HG03521 (cell line): ENCODE data around the gene KRABD2.
A peak's percentile ranks its signal among the peaks of the same experiment; 100 is the strongest.
"Not testable (repeated sequence)": the region's sequence is repeated elsewhere in the genome, so short reads cannot be mapped to it uniquely, and the experiment has no call there.

Experiments used
- ATAC-seq: cut with Tn5 transposase; IDR thresholded peaks from one replicate; pipeline ENCODE4 v1.9.1; 2021; ENCODE audit warnings: mild to moderate bottlenecking, moderate library complexity; ENCODE audit not compliant: unreplicated experiment

The KRABD2 gene

DNA sequence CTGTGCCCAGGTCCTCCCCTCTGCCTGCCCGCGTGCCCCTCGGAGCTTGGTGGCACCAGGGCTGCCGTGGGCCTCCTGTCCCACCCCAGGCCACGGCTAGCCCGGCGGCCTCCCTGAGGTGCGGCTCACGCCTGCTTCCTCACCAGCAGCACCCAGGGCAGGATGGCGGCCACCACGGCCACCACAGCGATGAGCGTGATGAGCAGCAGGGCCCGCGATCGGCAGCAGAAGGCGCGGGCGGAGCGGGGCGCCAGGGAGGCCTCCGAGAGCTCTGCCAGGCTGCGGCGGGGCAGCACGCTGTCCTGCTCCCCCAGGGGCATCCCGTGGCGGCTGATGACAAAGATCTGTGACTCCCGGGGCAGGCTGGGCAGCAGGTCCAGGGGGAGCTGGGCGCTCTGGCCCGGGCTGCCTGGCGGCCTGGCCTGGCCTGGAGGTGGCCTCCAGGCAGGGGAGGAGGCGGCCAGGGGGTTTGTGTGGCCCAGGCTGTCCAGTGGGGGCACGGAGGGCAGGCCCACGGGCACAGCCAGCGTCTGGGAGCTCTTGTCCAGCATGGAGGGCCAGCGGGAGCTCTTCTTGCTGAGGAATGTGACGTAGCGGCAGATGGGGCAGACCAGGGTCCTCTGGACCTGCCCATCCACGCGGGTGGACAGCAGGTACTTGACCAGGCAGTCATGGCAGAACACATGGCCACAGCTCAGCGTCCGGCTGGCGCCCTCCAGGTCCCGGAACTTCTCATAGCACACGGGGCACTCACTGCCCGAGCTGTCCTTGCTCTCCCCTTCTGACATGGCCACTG lies 16.4 kb upstream of the KRABD2 start:
- ATAC-seq: no peak

GRCh38 chr17:8392274-8392673 lies 15.8 kb upstream of the KRABD2 start:
- no peak for ATAC-seq

DNA sequence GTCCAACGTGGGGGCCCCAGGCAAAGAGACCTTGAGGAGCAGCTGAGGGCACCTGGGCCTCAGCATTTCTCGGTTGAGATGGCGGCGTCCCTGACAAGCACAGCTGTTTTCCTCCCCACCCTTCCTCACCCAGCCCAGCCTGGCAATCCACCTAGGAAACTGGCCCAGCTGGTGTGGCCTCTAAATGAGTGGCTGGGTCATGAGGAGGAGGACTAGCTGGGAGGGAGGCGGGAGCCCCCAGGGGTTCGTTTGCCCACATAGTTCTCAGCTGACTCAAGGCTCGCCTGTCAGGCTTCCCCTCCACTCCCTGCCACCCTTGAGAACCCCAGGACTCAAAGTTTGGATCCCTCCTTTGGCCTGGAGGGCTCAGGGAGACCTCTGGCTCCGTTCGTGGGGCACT lies 15.2 kb upstream of the KRABD2 start:
- no peak for ATAC-seq

- no peak for ATAC-seq
Measured at GRCh38 chr17:8387914-8388651, 11.6 kb upstream of the KRABD2 start.

- ATAC-seq: no peak
Measured at GRCh38 chr17:8386841-8387240, 10.3 kb upstream of the KRABD2 start.

DNA sequence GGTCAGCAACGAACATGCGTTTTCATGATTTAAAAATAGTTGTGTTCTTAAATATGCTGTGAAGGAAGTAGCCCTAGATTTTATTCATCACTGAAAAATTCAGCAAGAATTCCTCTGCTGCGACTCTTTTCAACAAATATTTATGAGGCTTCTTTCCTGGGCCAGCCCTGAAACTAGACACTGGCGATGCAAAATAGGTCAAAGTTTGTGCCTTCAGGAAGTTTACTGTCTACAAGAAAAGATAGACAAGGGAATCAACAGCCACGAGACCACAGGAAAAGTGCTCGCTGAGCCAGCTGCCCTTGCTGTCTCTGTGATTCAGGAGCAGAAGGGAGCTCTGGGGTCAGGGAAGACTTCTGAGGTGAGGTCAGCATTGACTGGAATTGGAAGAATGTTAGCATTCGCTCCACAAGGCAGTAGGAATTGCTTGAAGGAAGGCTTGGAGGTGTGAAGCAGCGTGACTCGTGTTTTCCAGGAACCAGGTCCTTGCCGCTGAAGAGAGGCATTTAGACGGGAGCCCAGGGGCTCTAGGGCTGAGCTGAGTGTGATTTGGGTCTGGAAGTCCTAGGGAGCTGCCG lies 8.4 kb upstream of the KRABD2 start:
- ATAC-seq: no peak

GRCh38 chr17:8383143-8383822 lies 6.8 kb upstream of the KRABD2 start, which contains the start of gene RPL26:
TSS of gene RPL26 (minus strand) at chr17:8383193. CDS start at chr17:8382310, 883 bp downstream.
- ATAC-seq: peak; percentile 87

GRCh38 chr17:8382880-8383142 lies 6.3 kb upstream of the KRABD2 start:
- ATAC-seq: no peak

- ATAC-seq: no peak
Measured at GRCh38 chr17:8382052-8382879, 5.8 kb upstream of the KRABD2 start.

GRCh38 chr17:8380049-8380448 lies 3.5 kb upstream of the KRABD2 start:
- no peak for ATAC-seq

DNA sequence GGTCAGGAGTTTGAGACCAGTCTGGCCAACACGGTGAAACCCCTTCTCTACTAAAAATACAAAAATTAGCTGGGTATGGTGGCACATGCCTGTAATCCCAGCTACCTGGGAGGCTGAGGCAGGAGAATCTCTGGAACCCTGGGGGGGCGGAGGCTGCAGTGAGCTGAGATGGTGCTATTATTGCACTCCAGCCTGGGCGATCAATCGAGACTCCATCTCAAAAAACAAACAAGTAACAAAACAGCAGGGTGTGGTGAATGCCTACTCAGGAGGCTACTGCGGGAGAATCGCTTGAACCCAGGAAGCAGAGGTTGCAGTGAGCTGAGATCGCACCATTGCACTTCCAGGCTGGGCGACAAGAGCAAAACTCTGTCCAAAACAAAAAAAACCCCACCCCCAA lies 1.6 kb upstream of the KRABD2 start:
- not testable (repeated sequence) for ATAC-seq

GRCh38 chr17:8377422-8377821 lies 918 bp upstream of the KRABD2 start:
- no peak for ATAC-seq

- ATAC-seq: no peak
Measured at GRCh38 chr17:8375738-8376259, 705 bp downstream of the KRABD2 start.

DNA sequence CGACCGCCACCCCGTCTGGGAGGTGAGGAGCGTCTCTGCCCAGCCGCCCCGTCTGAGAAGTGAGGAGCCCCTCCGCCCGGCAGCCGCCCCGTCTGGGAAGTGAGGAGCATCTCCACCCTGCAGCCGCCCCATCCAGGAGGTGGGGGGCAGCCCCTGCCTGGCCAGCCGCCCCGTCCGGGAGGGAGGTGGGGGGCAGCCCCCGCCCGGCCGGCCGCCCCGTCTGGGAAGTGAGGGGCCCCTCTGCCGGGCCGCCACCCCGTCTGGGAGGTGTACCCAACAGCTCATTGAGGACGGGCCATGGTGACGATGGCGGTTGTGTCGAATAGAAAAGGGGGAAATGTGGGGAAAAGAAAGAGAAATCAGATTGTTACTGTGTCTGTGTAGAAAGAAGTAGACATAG lies 2.6 kb downstream of the KRABD2 start:
- not testable (repeated sequence) for ATAC-seq

GRCh38 chr17:8372422-8372821 lies 4.1 kb downstream of the KRABD2 start:
- ATAC-seq: no peak

GRCh38 chr17:8371786-8372185 lies 4.7 kb downstream of the KRABD2 start:
- no peak for ATAC-seq

GRCh38 chr17:8369944-8370343 lies 6.6 kb downstream of the KRABD2 start:
- no peak for ATAC-seq

DNA sequence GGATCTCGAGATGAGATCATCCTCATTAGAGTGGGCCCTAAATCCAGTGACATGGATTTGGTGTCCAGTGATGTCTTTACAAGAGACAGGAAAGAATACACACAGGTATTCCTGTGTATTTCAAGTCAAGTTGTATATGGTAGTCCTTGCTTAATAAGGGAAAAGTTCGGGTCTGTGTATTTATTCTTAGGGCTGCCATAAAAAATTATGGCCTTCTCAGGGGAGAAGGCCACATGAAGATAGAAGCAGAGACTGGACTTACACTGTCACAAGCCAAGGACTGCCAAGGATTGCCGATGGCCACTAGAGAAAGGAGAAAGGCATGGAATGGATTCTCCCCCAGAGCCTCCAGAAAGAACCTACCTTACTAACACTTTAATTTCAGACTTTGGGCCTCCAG lies 8.3 kb downstream of the KRABD2 start:
- ATAC-seq: no peak

DNA sequence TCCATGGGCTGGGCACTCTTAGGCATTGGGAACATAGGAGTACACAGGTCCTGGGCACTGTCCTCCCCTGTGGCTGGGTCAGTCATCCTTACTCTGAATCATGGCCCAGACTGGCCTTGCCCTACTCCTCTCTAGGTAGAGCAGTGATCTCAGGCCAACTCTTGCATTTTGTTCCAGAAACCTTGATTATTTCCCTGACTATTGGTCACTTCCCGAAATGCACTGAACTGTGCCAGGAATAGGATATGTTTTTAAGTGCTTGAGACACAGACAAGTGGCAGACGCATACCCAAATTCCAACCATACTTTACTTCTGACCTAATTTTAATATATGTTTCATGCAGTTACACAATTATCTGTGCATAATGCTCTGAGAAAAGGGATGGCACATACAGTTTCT lies 10.3 kb downstream of the KRABD2 start:
- ATAC-seq: no peak

DNA sequence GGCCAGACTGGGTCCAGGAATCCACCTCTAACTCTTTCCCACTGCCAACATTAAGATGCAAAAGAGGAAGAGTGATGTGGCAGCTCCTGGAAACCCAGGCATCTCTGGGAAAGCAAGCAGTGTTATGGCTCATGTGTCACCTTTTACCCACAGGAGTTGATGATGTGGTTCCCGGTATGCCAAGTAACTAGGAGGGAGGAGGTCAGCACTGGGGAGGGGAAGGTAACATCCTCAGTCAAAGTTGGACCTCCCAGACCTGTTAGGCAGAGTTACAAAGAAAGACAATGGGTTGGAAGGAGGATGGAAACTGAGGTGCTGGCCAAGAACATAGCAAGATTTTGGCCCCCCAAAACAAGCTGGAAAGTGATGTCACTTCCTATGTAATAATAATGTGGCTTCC lies 11.4 kb downstream of the KRABD2 start:
- ATAC-seq: no peak
